A549 (cell line): ENCODE measurements around the gene ZNF12. TPM values are rescaled to one million over a fixed set of nuclear protein-coding genes. Genes with fewer than 3 reads are reported as not detected.

Experiments
- ATAC-seq, 2 experiments: fragments of 200-7000 bp in 1 of 2; fragments of >200 bp in 1 of 2; cut with Nextera tagmentation in 1 of 2; cut with Tn5 transposase in 1 of 2; 3 replicates each; pipeline versions ENCODE4 v1.8.0 to v1.9.1; 2018 to 2020; ENCODE audit warnings: mild to moderate bottlenecking in 1 of 2, moderate library complexity in 1 of 2
- CTCF ChIA-PET: fragments of 300-600 bp; sonication (Branson Sonifier 250); formaldehyde crosslinking; extraction: SDS; loops from one replicate; lab custom pipeline; 2021; ENCODE audit warnings: antibody characterized with exemption, inconsistent platforms; lab: Yijun Ruan, JAX
- POLR2A ChIA-PET: fragments of 350-600 bp; formaldehyde crosslinking; extraction: SDS; loops from one replicate; lab custom pipeline; 2021; ENCODE audit warnings: antibody characterized with exemption, inconsistent platforms; lab: Yijun Ruan, JAX
- DNase-seq, 2 experiments: peaks; one replicate each; pipeline versions ENCODE4 v3.0.0 to v3.0.0-alpha.2; 2011 to 2016; ENCODE audit warnings: low read depth in 1 of 2, low spot score in 1 of 2
- FAIRE-seq: peaks from 2 replicates; lab custom pipeline; 2011; peaks lifted over from hg19 to GRCh38; lab: Jason Lieb, UNC
- H3K27ac ChIP-seq, 2 experiments: fragments of >200 bp; sonication (Bioruptor Twin); formaldehyde crosslinking; 3 replicates each; pipeline ENCODE4 v1.5.1; 2016 to 2017
- H3K4me1 ChIP-seq: fragments of >200 bp; sonication (Bioruptor Twin); formaldehyde crosslinking; 3 replicates; pipeline ENCODE4 v1.6.1; 2016
- H3K4me2 ChIP-seq: fragments of >200 bp; sonication (Bioruptor Twin); formaldehyde crosslinking; 3 replicates; pipeline ENCODE4 v1.6.1; 2016
- H3K4me3 ChIP-seq: fragments of >200 bp; sonication (Bioruptor Twin); formaldehyde crosslinking; 3 replicates; pipeline ENCODE4 v1.5.1; 2016
- H3K9me3 ChIP-seq: fragments of >200 bp; sonication (Bioruptor Twin); formaldehyde crosslinking; 3 replicates; pipeline ENCODE4 v1.6.1; 2016
- ATOH8 ChIP-seq: fragments of 250-450 bp; sonication (Bioruptor Pico); IDR thresholded peaks from 2 replicates; pipeline ENCODE4 v1.5.0; 2020; ENCODE audit warnings: low read depth, mild to moderate bottlenecking, moderate library complexity
- FOSB ChIP-seq: fragments of 250-450 bp; sonication (Bioruptor Pico); IDR thresholded peaks from 2 replicates; pipeline ENCODE4 v1.5.0; 2020; ENCODE audit warnings: mild to moderate bottlenecking, moderate library complexity
- HEYL ChIP-seq: fragments of 250-450 bp; sonication (Bioruptor Pico); IDR thresholded peaks from 2 replicates; pipeline ENCODE4 v1.8.0; 2021; ENCODE audit warnings: mild to moderate bottlenecking, moderate library complexity
- HOXB5 ChIP-seq: fragments of 250-450 bp; sonication (Bioruptor Pico); IDR thresholded peaks from 2 replicates; pipeline ENCODE4 v1.5.0; 2020; ENCODE audit warnings: mild to moderate bottlenecking, moderate library complexity
- JUN ChIP-seq, 2 experiments: fragments of >200 bp; sonication (Bioruptor Twin); formaldehyde crosslinking; IDR thresholded peaks; 2 replicates in 1 of 2; 3 replicates in 1 of 2; pipeline ENCODE4 v1.6.1; 2016 to 2017
- MAX ChIP-seq: IDR thresholded peaks from 2 replicates; pipeline ENCODE4 v1.6.1; 2012
- MYC ChIP-seq: IDR thresholded peaks from 2 replicates; pipeline ENCODE4 v1.6.1; 2012; ENCODE audit warnings: mild to moderate bottlenecking, inconsistent platforms, low read length, improper control_type of control experiment, borderline replicate concordance
- SREBF2 ChIP-seq: fragments of 450-650 bp; IDR thresholded peaks from 2 replicates; pipeline ENCODE4 v1.6.1; 2014; ENCODE audit warnings: mild to moderate bottlenecking, moderate library complexity
- TP53 ChIP-seq: fragments of 250-450 bp; sonication (Bioruptor Pico); IDR thresholded peaks from 2 replicates; pipeline ENCODE4 v1.5.0; 2021; ENCODE audit warnings: mild to moderate bottlenecking, moderate library complexity
- WGBS: methylation state at CpG from one replicate; pipeline ENCODE4 v1.1.6; 2017; ENCODE audit errors: missing lambda C conversion rate; 5-methylcytosine and 5-hydroxymethylcytosine counted together
- polyA plus RNA-seq, 4 experiments: library from polyadenylated mRNA; depleted of rRNA in 3 of 4; stranded (reverse); fragments of >200 nt; fragmentation: RNase III in 1 of 4; extraction: RNeasy Plus Mini Kit Qiagen cat#74134 plus additional on column Dnase treatment in 1 of 4; gene quantifications; 2 replicates in 3 of 4; 3 replicates in 1 of 4; pipeline ENCODE4 v1.2.3, GENCODE V29; 2011 to 2017

The ZNF12 gene
- polyA plus RNA-seq, 2 of the 4 experiments (the other 2 are of a cell fraction), result 8.8 to 23.9 TPM

GRCh38 chr7:6639032-6639431 is 67.7 kb downstream of the ZNF12 start:
- 92% methylated on average over 4 of the region's 4 CpGs for WGBS
- Histone ChIP-seq H3K4me3 (no peak overlapping the region), H3K4me1 (peaks cover 13% of the 10 kb centered on the region; the same call in 2 of the 3 replicates), H3K4me2 (peak overlapping the region; percentile 97), H3K9me3 (no peaks in the 10 kb centered on the region), H3K27ac (no peak overlapping the region)
- FAIRE-seq (no peak), DNase-seq (no peak), ATAC-seq (no peak)
- TF ChIP-seq ATOH8 (CRISPR knock-in tag), result no peak
- no peak for TF ChIP-seq TP53 (CRISPR knock-in tag)
- no peak for TF ChIP-seq FOSB (CRISPR knock-in tag)
- no peak for TF ChIP-seq HEYL (CRISPR knock-in tag)
- no peak for TF ChIP-seq SREBF2
- TF ChIP-seq JUN (IDR thresholded peaks at IDR 0.05), result no peak
- no peak for TF ChIP-seq MYC
- TF ChIP-seq MAX, result no peak
- no peak for TF ChIP-seq HOXB5 (CRISPR knock-in tag)
- POLR2A ChIA-PET, result no interaction called here
- CTCF ChIA-PET, result interaction anchor here (0.6 to 1.4 kb wide), 3 partner anchors 12 to 55 kb away, joined by 3 to 5 read pairs (median 3); partner anchors contain the start of gene INTS15

Other genes starting within 250 kb of the ZNF12 start
- gene KDELR2, start 222.8 kb downstream of the ZNF12 start, polyA plus RNA-seq (2011; rRNA removed), result 172 and 192 TPM in 2 replicates
- gene KDELR2, start 222.8 kb downstream of the ZNF12 start, polyA plus RNA-seq (2017; fragmentation: RNase III; extraction: RNeasy Plus Mini Kit Qiagen cat#74134 plus additional on column Dnase treatment), result 135 to 142 TPM (median 136 TPM) in 3 replicates
- gene GRID2IP, start 155.5 kb downstream of the ZNF12 start, polyA plus RNA-seq (2011; rRNA removed), result 0.03 TPM in 1 of 2 replicates, not detected in the other
- gene GRID2IP, start 155.5 kb downstream of the ZNF12 start, polyA plus RNA-seq (2017; fragmentation: RNase III; extraction: RNeasy Plus Mini Kit Qiagen cat#74134 plus additional on column Dnase treatment), result 0.03 TPM in 1 of 3 replicates, not detected in the others
- 118 and 149 TPM in 2 replicates for gene ZDHHC4, start 129.5 kb downstream of the ZNF12 start, polyA plus RNA-seq (2011; rRNA removed)
- 37.0 to 43.3 TPM (median 42.8 TPM) in 3 replicates for gene ZDHHC4, start 129.5 kb downstream of the ZNF12 start, polyA plus RNA-seq (2017; fragmentation: RNase III; extraction: RNeasy Plus Mini Kit Qiagen cat#74134 plus additional on column Dnase treatment)
- 23.4 and 26.1 TPM in 2 replicates for gene INTS15, start 116.9 kb downstream of the ZNF12 start, polyA plus RNA-seq (2011; rRNA removed)
- gene INTS15, start 116.9 kb downstream of the ZNF12 start, polyA plus RNA-seq (2017; fragmentation: RNase III; extraction: RNeasy Plus Mini Kit Qiagen cat#74134 plus additional on column Dnase treatment), result 13.6 to 14.7 TPM (median 14.5 TPM) in 3 replicates
- gene ZNF853, start 91.3 kb downstream of the ZNF12 start, polyA plus RNA-seq (2011; rRNA removed), result 2.2 and 2.7 TPM in 2 replicates
- gene ZNF853, start 91.3 kb downstream of the ZNF12 start, polyA plus RNA-seq (2017; fragmentation: RNase III; extraction: RNeasy Plus Mini Kit Qiagen cat#74134 plus additional on column Dnase treatment), result 1.6 to 2.1 TPM (median 1.8 TPM) in 3 replicates
- gene ZNF316, start 69.6 kb downstream of the ZNF12 start, polyA plus RNA-seq (2011; rRNA removed), result 6.3 and 7.5 TPM in 2 replicates
- 16.5 to 21.2 TPM (median 18.9 TPM) in 3 replicates for gene ZNF316, start 69.6 kb downstream of the ZNF12 start, polyA plus RNA-seq (2017; fragmentation: RNase III; extraction: RNeasy Plus Mini Kit Qiagen cat#74134 plus additional on column Dnase treatment)
- gene RSPH10B2, start 47.2 kb upstream of the ZNF12 start, polyA plus RNA-seq (2011; rRNA removed), result 0.11 TPM in 1 of 2 replicates, not detected in the other
- 0.08 to 0.16 TPM (median 0.12 TPM) in 3 replicates for gene RSPH10B2, start 47.2 kb upstream of the ZNF12 start, polyA plus RNA-seq (2017; fragmentation: RNase III; extraction: RNeasy Plus Mini Kit Qiagen cat#74134 plus additional on column Dnase treatment)
- 39.5 and 68.6 TPM in 2 replicates for gene CCZ1B, start 119.3 kb upstream of the ZNF12 start, polyA plus RNA-seq (2011; rRNA removed)
- 36.9 to 41.3 TPM (median 38.0 TPM) in 3 replicates for gene CCZ1B, start 119.3 kb upstream of the ZNF12 start, polyA plus RNA-seq (2017; fragmentation: RNase III; extraction: RNeasy Plus Mini Kit Qiagen cat#74134 plus additional on column Dnase treatment)